ENCODE data around the gene ISL1. TPM values are rescaled to one million over a fixed set of nuclear protein-coding genes. Genes with fewer than 3 reads are reported as not detected.

The ISL1 gene
- total RNA-seq = not detected in 2 replicates

GRCh38 chr5:51383131-51384121 lies at the start of gene ISL1:
Gene ISL1, plus strand, starts transcription at chr5:51383448. Its CDS starts 224 bp downstream, at chr5:51383672.

